GM12878 (cell line): Measurements from ENCODE around the gene AURKAIP1.

ENCODE experiments used
- CREB1 ChIP-seq: IDR thresholded peaks from 2 replicates; pipeline ENCODE4 v1.6.1; 2012; ENCODE audit warnings: low read depth, mild to moderate bottlenecking, inconsistent platforms
- CTCF ChIP-seq, 3 experiments: IDR thresholded peaks in 2 of 3; conservative IDR thresholded peaks in 1 of 3; 2 replicates each; pipeline ENCODE4 v1.5.1; 2011; ENCODE audit warnings: low read depth in 3 of 3, low read length in 3 of 3, mild to moderate bottlenecking in 3 of 3, control low read depth in 2 of 3, moderate library complexity in 2 of 3, inconsistent platforms in 1 of 3, mixed read lengths in 1 of 3; ENCODE audit not compliant: control insufficient read depth in 2 of 3, insufficient read depth in 1 of 3; ENCODE audit errors: extremely low read depth in 1 of 3
- POLR2AphosphoS5 ChIP-seq: IDR thresholded peaks from 2 replicates; pipeline ENCODE4 v1.6.1; 2011; ENCODE audit warnings: mild to moderate bottlenecking, low read length, inconsistent platforms
- ZNF274 ChIP-seq: IDR thresholded peaks from one replicate; pipeline ENCODE4 v1.8.0; 2011; ENCODE audit not compliant: insufficient read length, insufficient read depth

GRCh38 chr1:1400576-1401456 lies 25.8 kb upstream of the AURKAIP1 start:
- no peak; the same call in 1 of the 2 replicates for TF ChIP-seq POLR2AphosphoS5
- no peak for TF ChIP-seq CTCF (IDR thresholded peaks at IDR 0.05 in 2 of 3, conservative IDR thresholded peaks at IDR 0.05 in 1 of 3; ENCODE audit: control insufficient read depth in 2 of 3, extremely low read depth in 1 of 3, insufficient read depth in 1 of 3, low read depth in 3 of 3, low read length in 3 of 3)
- no peak for TF ChIP-seq CREB1
- TF ChIP-seq ZNF274 = no peak
